Omental fat pad (tissue), 4 donors: ENCODE measurements around the gene PLEKHA1. TPM values are rescaled to one million over a fixed set of nuclear protein-coding genes. Genes with fewer than 3 reads are reported as not detected.
A peak's percentile ranks its signal among the peaks of the same experiment; 100 is the strongest.

Experiments used
- ATAC-seq: fragments of 150-250 bp; one replicate; pipeline ENCODE4 v1.9.1; 2016; ENCODE audit warnings: mild to moderate bottlenecking, moderate library complexity; ENCODE audit not compliant: low FRiP score
- DNase-seq: peaks from one replicate; pipeline ENCODE4 v3.0.0-alpha.2; 2019; ENCODE audit warnings: low spot score
- total RNA-seq, 4 donors: library from RNA; depleted of rRNA; stranded (reverse); fragments of >200 nt; gene quantifications; one replicate each; pipeline ENCODE4 v1.1.0, GENCODE V29; 2016
- TF ChIP-seq, protein P1 (sequence below), 3 donors: fragments of 450-650 bp; IDR thresholded peaks; one replicate each; pipeline ENCODE4 v1.5.1; 2016 to 2017; ENCODE audit warnings: antibody characterized with exemption in 3 of 3, mild to moderate bottlenecking in 3 of 3, moderate library complexity in 2 of 3

Gene PLEKHA1
- total RNA-seq, 4 donors from 2014 or later: 22.9 to 30.8 (median 26.8) TPM

DNA sequence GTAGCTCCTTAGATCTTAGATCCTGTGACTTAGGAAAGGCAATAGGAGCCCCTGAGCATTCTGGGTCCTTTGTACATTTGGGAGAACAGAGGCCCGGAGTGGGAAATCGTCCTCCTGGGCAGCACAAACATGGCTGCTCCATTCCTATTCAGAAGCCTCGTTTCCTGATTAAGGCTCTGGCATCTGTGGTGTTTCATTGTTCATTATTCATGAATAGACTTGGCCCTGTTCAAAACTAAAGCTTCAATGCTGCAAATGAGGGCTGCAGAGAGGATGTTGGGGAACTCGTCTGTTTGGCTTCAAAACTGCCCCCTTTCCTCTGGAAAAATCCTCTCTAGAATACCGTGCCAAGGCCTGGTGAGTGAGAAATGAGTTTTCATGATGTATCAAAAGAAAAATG is 83.4 kb downstream of the PLEKHA1 start:
- ATAC-seq: no peak
- no peak for DNase-seq
- TF ChIP-seq, protein P1, sequence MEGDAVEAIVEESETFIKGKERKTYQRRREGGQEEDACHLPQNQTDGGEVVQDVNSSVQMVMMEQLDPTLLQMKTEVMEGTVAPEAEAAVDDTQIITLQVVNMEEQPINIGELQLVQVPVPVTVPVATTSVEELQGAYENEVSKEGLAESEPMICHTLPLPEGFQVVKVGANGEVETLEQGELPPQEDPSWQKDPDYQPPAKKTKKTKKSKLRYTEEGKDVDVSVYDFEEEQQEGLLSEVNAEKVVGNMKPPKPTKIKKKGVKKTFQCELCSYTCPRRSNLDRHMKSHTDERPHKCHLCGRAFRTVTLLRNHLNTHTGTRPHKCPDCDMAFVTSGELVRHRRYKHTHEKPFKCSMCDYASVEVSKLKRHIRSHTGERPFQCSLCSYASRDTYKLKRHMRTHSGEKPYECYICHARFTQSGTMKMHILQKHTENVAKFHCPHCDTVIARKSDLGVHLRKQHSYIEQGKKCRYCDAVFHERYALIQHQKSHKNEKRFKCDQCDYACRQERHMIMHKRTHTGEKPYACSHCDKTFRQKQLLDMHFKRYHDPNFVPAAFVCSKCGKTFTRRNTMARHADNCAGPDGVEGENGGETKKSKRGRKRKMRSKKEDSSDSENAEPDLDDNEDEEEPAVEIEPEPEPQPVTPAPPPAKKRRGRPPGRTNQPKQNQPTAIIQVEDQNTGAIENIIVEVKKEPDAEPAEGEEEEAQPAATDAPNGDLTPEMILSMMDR (IDR thresholded peaks at IDR 0.05): no peak

DNA sequence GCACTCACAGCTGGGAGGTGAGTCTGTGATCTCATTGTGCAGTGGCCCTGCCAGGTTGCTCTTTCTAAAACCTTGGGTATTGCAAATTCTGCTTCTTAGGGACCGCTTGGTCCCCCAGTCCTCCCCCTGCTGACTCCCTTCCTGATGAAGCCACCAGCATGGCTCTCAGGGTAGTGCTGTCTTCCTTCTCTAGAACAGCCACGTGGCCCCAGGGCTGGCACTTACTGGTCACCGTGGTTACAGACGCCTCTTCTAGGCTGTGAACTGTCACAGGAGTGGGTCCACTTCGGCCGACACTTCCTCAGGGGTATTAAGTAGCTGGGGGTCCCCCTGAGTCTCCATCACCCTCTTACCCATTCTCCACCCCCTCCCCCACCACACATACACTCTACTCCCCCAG is 84.2 kb downstream of the PLEKHA1 start:
- TF ChIP-seq, protein P1 (IDR thresholded peaks at IDR 0.05): no peak
- ATAC-seq (no peak), DNase-seq (no peak)

DNA sequence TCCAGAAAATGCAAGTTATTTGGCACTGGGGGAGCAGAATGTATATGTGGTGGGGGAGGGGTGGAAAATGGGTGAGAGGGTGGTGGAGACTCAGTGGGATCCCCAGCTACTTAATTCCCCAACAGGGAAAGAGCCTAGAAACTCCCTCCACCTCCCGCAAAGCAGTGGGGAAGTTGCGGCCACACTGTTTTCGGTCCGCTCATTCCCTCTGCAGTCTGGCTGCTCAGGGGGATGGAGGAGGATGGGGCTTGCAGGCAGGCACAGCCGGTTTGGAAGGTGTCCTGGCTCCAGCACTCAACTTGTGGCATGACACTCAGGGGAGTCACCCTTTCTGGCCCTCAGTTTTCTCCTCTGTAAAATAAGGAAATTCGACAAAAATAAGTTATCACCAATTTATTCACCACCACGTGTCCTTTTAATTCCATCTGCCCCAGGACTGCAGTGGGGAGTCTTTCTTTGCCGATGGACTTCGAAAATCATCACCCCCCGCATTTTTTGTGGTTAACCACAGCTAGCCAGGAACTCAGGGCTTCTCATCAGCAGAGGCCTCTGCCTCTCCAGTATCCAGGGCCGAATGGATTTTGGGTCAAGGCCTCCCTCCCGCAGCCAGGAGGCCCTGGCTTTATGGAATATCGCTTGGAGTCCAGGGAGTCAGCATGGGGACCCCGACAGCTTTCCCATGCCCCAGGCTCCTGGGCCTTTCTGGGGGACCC is 85.2 kb downstream of the PLEKHA1 start:
- ATAC-seq: no peak
- TF ChIP-seq, protein P1 (IDR thresholded peaks at IDR 0.05): no peak
- DNase-seq: no peak

DNA sequence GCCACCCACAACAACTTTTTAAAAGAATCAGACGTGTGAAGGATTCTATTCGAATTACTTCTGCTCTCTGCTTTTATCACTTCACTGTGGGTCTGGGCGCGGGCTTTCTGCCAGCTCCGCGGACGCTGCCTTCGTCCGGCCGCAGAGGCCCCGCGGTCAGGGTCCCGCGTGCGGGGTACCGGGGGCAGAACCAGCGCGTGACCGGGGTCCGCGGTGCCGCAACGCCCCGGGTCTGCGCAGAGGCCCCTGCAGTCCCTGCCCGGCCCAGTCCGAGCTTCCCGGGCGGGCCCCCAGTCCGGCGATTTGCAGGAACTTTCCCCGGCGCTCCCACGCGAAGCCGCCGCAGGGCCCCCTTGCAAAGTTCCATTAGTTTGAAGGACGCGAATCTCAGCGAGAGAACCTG is 86.4 kb downstream of the PLEKHA1 start:
- DNase-seq (no peak), ATAC-seq (peak; percentile 2)
- TF ChIP-seq, protein P1 (IDR thresholded peaks at IDR 0.05): no peak

DNA sequence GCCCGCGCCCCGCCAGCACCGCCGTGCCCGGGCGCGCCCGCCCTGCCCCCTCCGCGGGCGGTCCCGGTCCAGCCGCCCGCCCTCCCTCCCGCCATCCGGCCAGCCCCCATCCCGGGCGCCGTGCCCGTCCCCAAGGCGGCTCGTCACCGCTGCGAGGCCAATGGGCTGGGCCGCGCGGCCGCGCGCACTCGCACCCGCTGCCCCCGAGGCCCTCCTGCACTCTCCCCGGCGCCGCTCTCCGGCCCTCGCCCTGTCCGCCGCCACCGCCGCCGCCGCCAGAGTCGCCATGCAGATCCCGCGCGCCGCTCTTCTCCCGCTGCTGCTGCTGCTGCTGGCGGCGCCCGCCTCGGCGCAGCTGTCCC is 86.8 kb downstream of the PLEKHA1 start, which contains the start of gene HTRA1:
Gene HTRA1, plus strand, starts transcription at position 187 of the 362 bp plus-strand sequence. Its CDS starts 100 bp downstream, at position 287.
- DNase-seq (no peak), ATAC-seq (peak; percentile 51)
- TF ChIP-seq, protein P1 (IDR thresholded peaks at IDR 0.05): no peak

DNA sequence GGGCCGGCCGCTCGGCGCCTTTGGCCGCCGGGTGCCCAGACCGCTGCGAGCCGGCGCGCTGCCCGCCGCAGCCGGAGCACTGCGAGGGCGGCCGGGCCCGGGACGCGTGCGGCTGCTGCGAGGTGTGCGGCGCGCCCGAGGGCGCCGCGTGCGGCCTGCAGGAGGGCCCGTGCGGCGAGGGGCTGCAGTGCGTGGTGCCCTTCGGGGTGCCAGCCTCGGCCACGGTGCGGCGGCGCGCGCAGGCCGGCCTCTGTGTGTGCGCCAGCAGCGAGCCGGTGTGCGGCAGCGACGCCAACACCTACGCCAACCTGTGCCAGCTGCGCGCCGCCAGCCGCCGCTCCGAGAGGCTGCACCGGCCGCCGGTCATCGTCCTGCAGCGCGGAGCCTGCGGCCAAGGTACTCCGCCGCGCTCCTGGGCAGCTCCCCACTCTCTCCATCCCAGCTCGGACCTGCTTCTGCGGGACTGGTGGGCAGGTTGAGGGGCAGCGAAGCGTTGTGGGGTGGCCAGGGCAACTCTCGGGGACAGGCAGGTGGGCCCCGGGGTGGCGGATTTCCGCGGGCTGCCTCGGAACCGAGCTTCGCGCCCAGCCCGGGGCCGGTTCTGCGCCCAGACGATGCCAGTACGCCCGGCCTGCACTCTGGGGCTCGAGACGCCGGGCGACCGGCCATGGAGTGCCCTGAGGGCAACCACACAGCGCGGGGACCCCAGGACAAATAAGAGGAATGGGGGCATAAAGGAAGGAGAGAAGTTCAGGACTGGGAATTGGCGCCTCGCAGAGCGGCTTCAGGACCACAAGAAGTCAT is 87.4 kb downstream of the PLEKHA1 start:
- ATAC-seq (peak; percentile 42), DNase-seq (no peak)
- TF ChIP-seq, protein P1 (IDR thresholded peaks at IDR 0.05): no peak
